Caki2 (cell line): Measurements from ENCODE around the gene ATP13A2. TPM values are rescaled to one million over a fixed set of nuclear protein-coding genes. Genes with fewer than 3 reads are reported as not detected.

Experiments used
- DNase-seq: peaks from one replicate; pipeline ENCODE4 v3.0.0-alpha.2; 2015; ENCODE audit warnings: low read depth
- in situ Hi-C: cut with HindIII; loops from 2 replicates; pipeline ENCODE4 v1.10.0; 2016; ENCODE audit warnings: low sequenced_read_pairs, low pct_unique_long_range_greater_than_20kb, mixed read lengths
- total RNA-seq: library from RNA; depleted of rRNA; stranded (reverse); fragments of >200 nt; shearing (Covaris generic); gene quantifications from 2 replicates; pipeline ENCODE4 v1.2.3, GENCODE V29; 2014; ENCODE audit warnings: low replicate concordance; rRNA removed

The ATP13A2 gene, protein sequence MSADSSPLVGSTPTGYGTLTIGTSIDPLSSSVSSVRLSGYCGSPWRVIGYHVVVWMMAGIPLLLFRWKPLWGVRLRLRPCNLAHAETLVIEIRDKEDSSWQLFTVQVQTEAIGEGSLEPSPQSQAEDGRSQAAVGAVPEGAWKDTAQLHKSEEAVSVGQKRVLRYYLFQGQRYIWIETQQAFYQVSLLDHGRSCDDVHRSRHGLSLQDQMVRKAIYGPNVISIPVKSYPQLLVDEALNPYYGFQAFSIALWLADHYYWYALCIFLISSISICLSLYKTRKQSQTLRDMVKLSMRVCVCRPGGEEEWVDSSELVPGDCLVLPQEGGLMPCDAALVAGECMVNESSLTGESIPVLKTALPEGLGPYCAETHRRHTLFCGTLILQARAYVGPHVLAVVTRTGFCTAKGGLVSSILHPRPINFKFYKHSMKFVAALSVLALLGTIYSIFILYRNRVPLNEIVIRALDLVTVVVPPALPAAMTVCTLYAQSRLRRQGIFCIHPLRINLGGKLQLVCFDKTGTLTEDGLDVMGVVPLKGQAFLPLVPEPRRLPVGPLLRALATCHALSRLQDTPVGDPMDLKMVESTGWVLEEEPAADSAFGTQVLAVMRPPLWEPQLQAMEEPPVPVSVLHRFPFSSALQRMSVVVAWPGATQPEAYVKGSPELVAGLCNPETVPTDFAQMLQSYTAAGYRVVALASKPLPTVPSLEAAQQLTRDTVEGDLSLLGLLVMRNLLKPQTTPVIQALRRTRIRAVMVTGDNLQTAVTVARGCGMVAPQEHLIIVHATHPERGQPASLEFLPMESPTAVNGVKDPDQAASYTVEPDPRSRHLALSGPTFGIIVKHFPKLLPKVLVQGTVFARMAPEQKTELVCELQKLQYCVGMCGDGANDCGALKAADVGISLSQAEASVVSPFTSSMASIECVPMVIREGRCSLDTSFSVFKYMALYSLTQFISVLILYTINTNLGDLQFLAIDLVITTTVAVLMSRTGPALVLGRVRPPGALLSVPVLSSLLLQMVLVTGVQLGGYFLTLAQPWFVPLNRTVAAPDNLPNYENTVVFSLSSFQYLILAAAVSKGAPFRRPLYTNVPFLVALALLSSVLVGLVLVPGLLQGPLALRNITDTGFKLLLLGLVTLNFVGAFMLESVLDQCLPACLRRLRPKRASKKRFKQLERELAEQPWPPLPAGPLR
- 30.2 and 37.7 TPM in 2 replicates for total RNA-seq

DNA sequence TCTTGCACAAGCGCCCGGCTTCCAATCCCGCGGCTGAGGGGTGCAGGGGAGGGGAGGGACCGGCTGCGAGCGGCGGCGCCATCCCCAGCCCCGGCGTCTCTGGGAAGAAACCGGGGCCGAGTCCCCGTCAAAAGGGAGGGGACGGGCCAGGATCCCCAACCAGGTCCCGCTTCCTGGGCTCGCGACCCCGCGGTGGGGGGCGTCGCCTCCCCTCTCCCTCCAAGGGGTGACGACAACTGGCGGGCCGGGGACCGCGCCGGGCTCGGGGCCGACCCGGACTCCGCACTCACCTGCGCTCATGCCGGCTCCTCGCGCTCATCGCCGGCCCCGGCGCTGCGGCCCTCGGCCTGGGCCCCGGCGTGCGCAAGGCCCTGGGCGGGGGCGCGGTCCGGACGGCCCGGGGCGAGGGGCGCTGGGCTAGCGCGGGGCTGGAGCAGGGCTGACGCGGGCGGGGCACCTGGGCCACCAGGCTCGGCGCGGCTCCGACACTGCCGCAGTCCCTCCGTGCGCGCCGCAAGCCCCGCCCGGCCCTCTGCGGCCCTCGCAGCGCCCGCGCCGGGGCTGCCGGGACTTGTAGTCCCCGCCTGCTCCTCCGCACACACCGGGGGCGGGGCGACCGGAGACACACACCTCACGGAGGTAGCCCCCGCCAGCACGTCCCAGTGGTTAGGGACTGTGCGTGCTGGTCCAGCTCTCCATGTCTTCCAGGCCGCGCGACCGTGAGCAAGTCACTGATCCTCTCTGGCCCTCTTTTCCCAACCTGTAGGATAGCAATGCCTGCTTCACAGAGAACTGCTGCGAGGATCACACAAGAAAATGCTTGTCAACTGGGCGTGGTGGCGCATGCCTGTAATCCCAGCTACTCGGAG lies at the start of gene ATP13A2:
ATP13A2 (minus strand) TSS at position 490 of the 869 bp plus-strand sequence; CDS start at position 300, 190 bp downstream.
- in situ Hi-C loops, result no loop called here
- peak; percentile 76 for DNase-seq

DNA sequence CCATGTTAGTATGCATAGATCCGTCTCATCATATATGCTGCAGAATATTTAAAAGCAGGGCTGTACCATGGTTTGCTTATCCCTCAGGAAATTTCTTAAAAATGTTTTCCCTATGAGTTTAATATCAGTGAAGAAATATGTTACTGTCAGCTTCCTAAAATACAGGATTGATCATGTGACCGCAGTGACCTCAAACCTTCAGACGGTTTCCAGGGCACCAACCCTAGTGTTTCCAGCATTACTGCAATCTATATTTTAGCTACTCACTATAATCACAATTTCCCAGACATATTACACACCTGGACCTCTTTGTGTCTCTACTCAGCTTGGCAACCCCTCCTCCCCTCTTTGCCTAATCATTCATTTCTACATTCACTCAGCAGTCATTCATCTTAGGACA lies 49.8 kb upstream of the ATP13A2 start:
- no peak for DNase-seq
- in situ Hi-C loops, result no loop called here

DNA sequence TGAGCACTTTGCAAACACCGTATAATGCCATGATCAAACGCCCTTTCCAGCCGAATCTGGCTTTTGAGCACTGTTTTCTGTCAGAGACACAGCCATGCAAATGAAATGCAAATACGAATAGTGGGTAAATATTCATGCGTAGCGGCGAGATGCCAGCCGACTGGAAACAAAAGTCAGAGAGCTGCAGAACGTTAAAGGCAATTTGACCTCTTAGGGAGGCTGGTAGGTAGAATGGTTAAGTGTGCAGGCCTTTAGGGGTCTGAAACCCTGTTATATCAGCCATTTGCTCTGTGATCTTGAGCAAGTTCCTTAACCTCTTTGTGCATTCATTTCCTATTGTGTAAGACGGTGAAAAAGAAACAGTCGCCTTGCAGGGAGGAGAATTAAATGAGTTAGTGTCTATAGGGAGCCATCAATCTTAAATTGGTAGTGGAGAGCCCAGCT lies 48.6 kb upstream of the ATP13A2 start:
- in situ Hi-C loops, result no loop called here
- DNase-seq, result no peak

DNA sequence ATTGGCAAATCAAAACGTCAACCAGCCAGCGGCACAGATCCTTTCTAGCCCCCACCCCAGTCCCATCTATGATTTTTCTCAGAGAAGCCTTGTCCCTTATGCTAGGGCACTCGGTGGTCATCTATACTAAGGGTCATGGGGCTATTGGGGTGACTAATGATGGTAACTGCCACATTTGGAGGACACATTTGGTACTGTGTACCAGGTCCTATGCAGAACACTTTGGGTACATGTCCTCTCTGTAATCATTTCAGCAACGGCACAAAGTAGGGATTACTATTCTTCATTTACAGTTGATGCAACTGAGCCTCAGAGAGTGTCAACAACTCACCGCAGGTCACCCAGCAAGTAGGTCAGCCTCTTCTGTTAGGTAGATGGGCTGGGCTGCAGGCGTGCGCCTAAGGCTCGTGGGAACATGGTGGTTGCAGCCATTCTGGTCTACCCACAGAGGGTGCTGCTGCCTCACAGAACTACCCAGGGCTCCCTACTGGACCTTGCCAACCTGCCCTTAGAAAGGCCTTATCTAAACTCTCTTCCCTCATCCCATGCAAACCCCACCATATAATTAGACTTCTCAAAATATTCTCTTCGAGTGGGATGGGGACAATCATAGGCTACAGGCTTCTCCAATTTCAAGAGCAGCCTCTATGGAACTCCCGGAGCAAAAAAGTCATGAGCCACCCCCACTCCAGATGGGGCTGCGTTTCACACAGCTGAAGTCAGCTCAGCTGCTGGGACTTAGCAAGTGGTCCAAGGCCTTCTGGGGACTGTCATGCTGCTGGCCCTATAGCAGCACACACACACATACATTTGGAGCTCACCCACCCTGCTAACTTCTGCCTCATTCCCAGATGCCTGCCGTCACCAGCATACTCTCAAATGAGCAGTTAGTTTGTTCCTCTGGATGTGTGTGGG lies 47.9 kb upstream of the ATP13A2 start:
- DNase-seq, result peak; percentile 43
- in situ Hi-C loops, result no loop called here

DNA sequence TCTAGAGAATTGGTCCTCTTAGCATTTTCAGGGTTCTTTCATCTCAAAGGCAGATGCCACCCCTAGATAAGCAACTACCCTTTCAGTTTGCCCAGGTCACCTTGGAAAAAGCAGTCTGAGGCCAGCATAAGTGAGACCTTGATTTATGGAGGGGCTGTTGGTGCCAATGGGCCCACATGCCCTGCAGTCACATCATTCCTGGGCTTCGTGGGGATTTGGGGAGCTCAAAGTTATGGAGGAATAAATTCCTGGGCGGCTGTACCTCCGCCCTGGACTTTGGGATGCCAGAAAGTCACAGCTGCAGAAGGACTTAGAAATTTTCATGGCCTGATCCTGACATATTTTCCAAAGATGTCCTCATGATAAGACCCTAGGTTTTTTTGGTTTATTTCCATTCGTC lies 44.8 kb upstream of the ATP13A2 start:
- in situ Hi-C loops, result no loop called here

DNA sequence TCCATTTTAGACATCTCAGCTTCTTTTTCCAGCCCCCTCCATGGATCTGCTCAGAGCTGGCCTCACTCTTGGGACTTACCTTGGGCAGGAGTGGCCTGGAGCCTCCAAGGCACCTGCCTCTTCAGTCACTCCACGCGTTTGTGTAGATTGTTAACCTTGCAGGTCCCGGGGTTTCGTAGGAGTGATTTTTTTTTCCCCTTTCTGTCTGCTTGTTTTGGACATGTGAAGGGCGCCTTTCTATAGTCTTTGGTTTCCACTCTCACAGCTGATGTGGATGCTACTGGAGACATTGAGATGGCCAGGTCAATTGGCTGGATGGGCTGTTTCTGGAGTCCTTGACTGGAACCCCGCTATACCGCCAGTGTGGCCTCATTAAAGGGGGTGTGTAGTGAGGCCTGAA lies 44.1 kb upstream of the ATP13A2 start:
- in situ Hi-C loops, result no loop called here

More for the DNA sequence above, 44.8 kb upstream of the ATP13A2 start:
- DNase-seq, result no peak

DNA sequence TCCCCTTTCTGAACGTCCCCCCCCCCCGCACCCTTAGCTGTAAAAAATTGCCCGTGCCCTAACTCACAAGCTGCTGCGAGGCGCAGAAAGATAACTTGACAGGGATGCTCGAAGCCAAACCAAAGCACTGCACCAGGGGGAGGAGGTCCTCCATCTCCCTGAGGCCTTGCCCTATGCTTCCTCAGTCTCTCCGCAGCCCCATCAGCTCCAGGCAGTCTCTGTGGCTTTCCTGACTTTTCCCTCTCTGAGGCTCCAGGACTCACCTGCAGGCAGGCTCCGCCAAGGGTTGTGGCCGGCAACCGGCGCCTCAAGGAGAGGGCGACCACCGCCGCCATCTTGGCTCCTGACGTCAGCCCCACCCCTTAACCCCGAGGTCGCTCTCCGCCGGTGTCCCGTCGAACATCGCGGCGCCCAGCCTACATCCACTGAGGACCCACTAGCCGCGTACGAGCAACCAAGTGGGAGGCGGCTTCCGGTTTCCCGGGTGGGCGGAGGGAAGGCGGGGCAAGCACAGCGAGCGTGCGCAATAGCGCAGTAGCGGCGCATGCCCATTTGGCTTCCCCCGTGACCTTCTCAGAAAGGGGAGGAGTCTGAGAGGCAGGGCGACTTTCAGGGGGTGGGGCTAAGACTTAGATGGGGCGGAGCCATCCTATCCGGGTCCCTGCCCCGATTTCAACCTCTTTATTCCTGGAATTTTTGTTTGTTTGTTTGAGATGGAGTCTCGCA lies 42.1 kb upstream of the ATP13A2 start, which contains the start of gene SDHB:
SDHB (minus strand) TSS at position 348 of the 726 bp plus-strand sequence; CDS start at position 335, 13 bp downstream.
- in situ Hi-C loops, result no loop called here

More for the DNA sequence above, 44.1 kb upstream of the ATP13A2 start:
- no peak for DNase-seq

DNA sequence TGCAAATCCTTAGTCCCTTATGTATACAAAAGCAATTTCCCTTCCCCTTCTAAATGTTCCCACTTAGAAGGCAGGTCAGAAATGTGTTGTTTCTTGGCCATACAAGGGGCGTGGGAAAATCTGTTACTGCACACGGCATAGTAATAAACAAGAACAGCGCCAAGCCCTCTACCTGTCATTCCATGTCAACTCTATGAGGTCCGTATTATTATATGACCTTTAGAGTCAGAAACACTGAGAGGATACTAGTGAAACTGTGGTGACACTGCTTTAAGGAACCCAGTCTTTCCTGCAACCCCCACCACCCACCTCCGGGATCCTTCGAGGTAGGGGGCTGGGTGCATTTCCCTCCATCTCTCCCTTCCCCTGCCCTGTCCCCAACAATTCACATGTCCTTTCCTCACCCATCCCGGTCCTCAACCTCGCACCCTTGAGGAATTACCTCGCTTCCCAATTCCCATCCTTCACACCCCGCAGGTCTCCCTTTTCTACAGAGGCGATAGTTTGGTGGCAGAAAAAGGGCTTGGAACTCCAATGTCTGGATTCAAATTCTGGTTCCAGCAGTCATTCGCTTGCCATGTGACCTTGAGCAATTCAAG lies 41.5 kb upstream of the ATP13A2 start:
- no peak for DNase-seq
- in situ Hi-C loops, result no loop called here

More for the DNA sequence above, 42.1 kb upstream of the ATP13A2 start, which contains the start of gene SDHB:
- peak; percentile 98 for DNase-seq

DNA sequence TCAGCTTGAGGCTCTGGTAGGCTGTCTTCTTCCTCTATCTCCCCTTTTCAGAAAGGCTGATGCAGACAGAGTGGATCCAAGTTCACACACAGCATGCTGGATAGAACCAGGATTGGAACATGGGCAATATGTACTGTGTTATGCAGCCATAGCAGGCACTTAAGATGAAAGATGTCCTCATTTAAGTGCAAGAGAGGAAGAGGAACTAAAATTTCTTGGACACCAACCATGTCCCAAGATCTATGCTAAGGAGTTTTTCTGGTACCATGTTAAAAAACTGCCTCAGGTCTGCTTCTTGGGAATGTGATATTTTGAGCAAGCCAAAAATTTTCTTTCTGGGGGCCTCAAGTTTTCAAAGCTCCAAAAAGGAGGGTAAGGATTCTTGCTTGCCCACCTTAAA lies 40.9 kb upstream of the ATP13A2 start:
- no peak for DNase-seq
- in situ Hi-C loops, result no loop called here

DNA sequence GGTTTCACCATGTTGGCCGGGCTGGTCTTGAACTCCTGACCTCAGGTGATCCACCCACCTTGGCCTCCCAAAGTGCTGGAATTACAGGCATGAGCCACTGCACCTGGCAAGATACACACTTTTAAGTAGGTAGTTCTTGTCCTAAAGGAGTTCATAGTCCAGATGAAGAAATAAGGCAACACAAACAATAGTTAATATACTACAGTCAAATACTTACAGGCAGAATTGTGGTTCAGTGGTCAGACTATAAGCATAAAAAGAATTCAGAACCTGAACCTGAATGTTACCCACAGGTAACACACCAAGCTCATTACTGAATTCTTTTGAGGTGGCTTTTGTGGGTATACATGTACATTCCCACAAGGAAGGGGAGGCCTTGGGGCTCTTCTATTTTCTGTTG lies 40.3 kb upstream of the ATP13A2 start:
- in situ Hi-C loops, result no loop called here
- DNase-seq, result no peak

DNA sequence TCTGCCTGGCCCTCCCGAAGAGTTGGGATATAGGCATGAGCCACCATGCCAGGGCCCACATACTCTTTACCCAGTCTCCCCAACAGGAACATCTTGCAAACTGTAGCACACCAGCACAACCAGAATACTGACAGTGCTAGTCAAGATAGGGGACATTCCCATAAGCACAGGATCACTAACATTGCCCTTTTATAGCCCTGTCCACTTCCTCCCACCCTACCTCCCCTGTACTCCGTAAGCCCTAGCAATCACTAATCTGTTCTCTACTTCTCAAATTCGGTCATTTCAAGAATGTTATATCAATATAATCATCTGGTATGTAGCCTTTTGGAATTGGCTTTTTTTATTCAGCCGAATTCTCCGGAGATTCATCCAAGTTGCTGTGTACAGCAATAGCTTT lies 36.2 kb upstream of the ATP13A2 start:
- no peak for DNase-seq
- in situ Hi-C loops, result no loop called here

DNA sequence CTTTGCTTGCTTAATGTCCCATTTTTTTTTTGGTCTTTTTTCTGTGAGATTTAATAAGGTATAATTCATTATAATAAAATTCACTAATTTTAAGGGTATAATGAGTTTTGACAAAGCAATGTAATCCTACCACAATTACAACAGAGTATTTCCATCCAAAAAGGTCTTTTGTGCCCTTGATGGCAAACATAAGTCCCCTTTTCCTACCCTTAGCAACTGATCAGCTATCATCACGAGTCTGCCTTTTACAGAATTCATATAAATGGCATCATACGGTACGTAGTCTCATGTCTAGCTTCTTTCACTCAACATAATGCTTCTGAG lies 34.6 kb upstream of the ATP13A2 start:
- no peak for DNase-seq
- in situ Hi-C loops, result no loop called here

DNA sequence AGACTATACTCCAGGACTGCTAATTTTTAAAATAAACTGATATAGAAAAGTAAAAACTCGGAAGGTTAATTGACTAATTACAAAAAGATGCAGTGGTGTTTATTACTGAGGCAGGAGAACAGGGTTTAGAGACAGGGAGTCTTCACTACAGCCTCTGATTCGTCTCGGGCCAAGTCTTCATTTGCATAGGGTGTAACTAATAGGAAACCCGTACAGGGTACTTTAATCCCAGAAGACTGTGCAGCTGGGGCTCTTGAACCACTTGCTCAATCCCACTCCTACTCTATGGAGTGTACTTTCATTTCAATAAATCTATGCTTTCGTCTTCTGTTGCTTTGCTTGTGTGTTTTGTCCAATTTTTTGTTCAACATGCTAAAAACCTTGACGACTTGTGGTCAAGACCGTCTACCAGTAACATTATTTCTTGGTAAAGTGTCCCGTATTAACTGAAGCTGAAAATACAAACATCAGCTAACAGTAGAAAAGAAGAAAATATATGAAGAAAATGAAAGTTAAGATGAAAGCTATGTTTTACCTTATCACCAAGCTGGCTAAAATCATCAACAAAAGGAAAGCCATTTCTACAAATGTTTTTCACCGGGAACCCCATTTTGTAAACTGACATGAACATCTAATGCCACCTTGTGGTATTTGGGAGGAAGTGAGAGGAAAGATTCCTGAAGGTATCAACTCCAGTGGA lies 34.1 kb upstream of the ATP13A2 start:
- in situ Hi-C loops, result no loop called here
- peak; percentile 30 for DNase-seq

DNA sequence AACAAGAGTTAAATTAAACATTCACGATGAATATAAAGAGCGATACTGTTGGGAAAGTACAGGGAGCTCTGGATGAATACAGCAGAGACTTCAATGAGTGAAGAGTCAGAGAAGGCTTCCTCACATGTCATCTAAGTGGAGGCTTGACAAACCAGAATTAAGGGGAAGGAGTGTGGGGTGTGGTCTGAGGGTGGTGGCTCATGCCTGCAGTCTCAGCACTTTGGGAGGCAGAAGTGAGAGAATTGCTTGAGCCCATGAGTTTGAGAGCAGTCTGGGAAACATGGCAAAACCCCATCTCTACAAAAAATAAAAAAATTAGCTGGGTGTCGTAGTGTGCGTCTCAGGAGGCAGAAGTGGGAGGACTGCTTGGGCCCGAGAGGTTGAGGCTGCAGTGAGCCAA lies 33.4 kb upstream of the ATP13A2 start:
- in situ Hi-C loops, result no loop called here
- no peak for DNase-seq

DNA sequence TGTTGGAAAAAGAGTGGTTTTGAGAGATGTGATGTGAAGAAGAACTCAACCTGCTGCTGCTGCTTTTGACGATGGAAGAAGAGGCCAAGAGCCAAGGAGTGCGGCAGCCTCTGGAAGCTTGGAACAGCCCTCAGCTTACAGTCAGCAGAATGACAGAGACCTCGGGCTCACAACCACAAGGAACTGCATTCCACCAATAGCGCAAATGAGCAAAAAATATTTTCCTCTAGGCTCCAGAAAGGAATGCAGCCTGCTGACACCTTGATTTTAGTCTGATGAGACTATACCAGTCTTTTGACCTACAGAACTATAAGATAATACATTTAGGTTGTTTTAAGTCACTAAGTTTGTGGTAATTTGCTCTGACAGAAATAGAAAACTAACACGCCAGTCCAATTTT lies 31.9 kb upstream of the ATP13A2 start:
- DNase-seq, result no peak
- in situ Hi-C loops, result no loop called here
